T47D (cell line): Measurements from ENCODE around the gene SURF1.
"Not testable (repeated sequence)": the region's sequence is repeated elsewhere in the genome, so short reads cannot be mapped to it uniquely, and the experiment has no call there.

ENCODE experiments used
- DNase-seq, 2 experiments: peaks; one replicate each; pipeline versions ENCODE4 v3.0.0 to v3.0.0-alpha.2; 2011 to 2012; ENCODE audit warnings: low read depth in 1 of 2, low spot score in 1 of 2
- JUND ChIP-seq: IDR thresholded peaks from 2 replicates; pipeline ENCODE4 v1.6.1; 2012; ENCODE audit warnings: low read depth
- in situ Hi-C: cut with HindIII; loops from 2 replicates; pipeline ENCODE4 v1.10.0; 2016; ENCODE audit warnings: low sequenced_read_pairs, low pct_unique_long_range_greater_than_20kb

SURF1 gene

GRCh38 chr9:133323991-133324703 lies 32.1 kb downstream of the SURF1 start:
- TF ChIP-seq JUND, result no peak
- in situ Hi-C loops, result no loop called here
- no peak for DNase-seq

GRCh38 chr9:133323211-133323610 lies 33.1 kb downstream of the SURF1 start:
- TF ChIP-seq JUND, result no peak
- DNase-seq, result no peak
- in situ Hi-C loops, result no loop called here

GRCh38 chr9:133322701-133323100 lies 33.6 kb downstream of the SURF1 start:
- in situ Hi-C loops, result no loop called here

GRCh38 chr9:133321411-133321935 lies 34.8 kb downstream of the SURF1 start:
- no peak for TF ChIP-seq JUND
- DNase-seq, result no peak
- in situ Hi-C loops, result no loop called here

More at GRCh38 chr9:133322701-133323100, 33.6 kb downstream of the SURF1 start:
- TF ChIP-seq JUND, result no peak
- no peak for DNase-seq

- no peak for TF ChIP-seq JUND
- in situ Hi-C loops, result no loop called here
These were observed 35.8 kb downstream of the SURF1 start for GRCh38 chr9:133320421-133320881.

GRCh38 chr9:133317551-133317950 lies 38.7 kb downstream of the SURF1 start:
- DNase-seq, in situ Hi-C loops: not testable (repeated sequence)

More at GRCh38 chr9:133320421-133320881, 35.8 kb downstream of the SURF1 start:
- no peak for DNase-seq

GRCh38 chr9:133315997-133316396 lies 40.3 kb downstream of the SURF1 start:
- in situ Hi-C loops, result no loop called here
- no peak for TF ChIP-seq JUND
- DNase-seq, result no peak

GRCh38 chr9:133309608-133310007 lies 46.7 kb downstream of the SURF1 start:
- DNase-seq, result no peak
- no peak for TF ChIP-seq JUND
- in situ Hi-C loops, result no loop called here

GRCh38 chr9:133307301-133307700 lies 49.0 kb downstream of the SURF1 start:
- in situ Hi-C loops, result no loop called here
- TF ChIP-seq JUND, result no peak
- DNase-seq, result no peak

GRCh38 chr9:133306242-133307204 lies 49.8 kb downstream of the SURF1 start:
- no peak for TF ChIP-seq JUND
- in situ Hi-C loops, result no loop called here
- DNase-seq, result no peak

GRCh38 chr9:133305731-133306130 lies 50.6 kb downstream of the SURF1 start:
- in situ Hi-C loops, result no loop called here
- TF ChIP-seq JUND, result no peak
- DNase-seq, result no peak

- no peak for TF ChIP-seq JUND
- in situ Hi-C loops, result no loop called here
- no peak for DNase-seq
These were observed 51.6 kb downstream of the SURF1 start for GRCh38 chr9:133304477-133305377.

GRCh38 chr9:133304158-133304470 lies 52.2 kb downstream of the SURF1 start:
- in situ Hi-C loops, result no loop called here
- TF ChIP-seq JUND, result no peak
- DNase-seq, result no peak
